Measurements from ENCODE around the gene C6orf58.

Gene C6orf58

DNA sequence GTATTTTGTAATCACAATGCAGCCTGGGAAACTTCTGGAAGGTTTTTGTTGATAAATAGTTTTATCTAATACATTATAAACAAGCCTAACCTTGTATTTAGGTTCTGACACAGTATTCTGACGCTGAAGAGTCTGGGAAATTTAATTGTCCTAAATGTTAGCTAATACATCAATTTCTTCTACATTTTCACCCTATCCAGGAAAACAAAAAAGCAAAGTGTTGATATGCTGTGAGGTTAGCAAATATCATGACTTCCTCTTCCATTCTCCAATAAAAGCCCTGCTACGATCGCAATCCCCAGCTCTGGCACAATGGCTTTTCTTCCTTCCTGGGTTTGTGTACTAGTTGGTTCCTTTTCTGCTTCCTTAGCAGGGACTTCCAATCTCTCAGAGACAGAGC is at the start of gene C6orf58:
Gene C6orf58 (plus strand): TSS at position 301 of the 400 bp plus-strand sequence. CDS start 12 bp downstream, at position 313.
- no peak for DNase-seq

DNA sequence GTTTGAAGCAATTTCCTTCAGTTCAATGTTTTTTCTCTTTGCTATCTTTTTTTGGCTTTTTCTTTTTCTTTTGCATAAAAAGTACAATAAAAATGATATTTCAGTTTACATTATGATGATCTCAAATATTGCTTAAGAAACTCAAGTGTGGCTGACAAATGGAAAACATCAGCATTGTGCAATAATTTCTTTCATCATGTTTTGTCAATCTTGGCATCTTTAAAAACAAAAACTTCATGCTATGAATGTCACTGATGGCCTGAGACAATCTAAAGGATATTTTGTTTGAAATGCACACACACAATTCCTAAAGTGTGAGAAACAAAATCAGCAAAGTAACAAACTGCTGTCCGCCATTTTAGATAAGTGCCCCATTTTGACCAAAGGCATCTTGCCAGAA is 44.0 kb upstream of the C6orf58 start:
- DNase-seq: no peak

DNA sequence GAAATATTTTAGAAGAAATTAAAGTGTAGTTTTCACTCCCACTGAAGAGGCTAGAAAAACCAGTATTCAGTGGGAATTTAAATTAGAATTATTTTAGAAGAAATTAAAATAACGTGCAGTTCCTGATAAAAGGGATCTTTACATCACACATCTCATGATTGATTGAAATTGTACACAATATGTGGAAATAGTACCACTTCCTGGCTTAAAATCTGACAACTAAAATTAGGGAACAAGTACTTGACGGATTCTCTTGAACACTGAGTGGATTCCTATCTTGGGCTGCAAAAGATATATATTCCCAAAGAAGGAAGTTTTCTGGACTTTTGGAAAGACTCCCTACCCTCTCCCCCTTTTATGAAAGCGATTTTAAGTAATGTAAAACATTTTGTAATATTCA is 43.2 kb upstream of the C6orf58 start:
- no peak for DNase-seq

DNA sequence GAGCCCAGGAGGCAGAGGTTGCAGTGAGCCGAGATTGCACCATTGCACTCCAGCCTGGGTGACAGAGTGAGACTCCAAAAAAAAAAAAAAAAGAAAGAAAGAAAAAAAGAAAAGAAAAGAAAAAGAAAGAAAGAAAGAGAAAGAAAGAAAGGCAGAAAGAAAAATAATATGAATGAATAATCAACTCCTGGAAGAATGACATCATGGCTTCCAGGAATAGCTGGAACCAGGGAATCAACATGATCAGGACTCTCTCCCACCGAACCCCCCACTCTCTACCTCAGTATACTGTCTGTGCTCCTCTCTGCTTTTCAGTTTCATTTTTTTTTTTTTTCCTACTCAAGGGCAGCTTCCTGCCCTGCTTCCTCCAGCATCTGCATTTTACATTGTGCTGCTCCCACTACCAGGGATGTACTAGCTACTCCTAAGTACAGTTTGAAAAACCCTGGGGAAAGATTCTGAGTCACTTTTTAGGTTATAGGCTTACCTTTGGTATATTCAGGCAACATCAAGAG is 38.2 kb upstream of the C6orf58 start:
- DNase-seq: no peak

DNA sequence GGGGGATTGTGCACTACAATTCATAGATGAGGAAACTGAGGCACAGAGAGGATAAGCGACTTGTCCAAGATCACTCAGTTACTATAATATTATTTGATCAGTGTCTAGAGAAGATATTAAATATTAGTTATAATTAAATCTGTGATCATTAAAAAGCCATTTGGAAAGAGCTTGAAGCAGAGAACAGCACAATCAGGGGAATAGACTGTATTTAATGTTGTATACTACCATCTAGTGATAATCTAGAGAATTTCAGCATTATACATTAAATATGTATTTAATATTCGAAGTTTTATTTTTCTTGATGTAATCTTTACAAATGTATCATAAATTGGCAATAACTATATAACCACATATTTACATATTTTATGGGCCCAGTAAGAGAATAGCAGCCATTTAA is 37.7 kb upstream of the C6orf58 start:
- DNase-seq: no peak

- no peak for DNase-seq
Observed at GRCh38 chr6:127547215-127547614, 29.8 kb upstream of the C6orf58 start.

GRCh38 chr6:127547904-127548649 is 28.9 kb upstream of the C6orf58 start:
- DNase-seq: no peak

DNA sequence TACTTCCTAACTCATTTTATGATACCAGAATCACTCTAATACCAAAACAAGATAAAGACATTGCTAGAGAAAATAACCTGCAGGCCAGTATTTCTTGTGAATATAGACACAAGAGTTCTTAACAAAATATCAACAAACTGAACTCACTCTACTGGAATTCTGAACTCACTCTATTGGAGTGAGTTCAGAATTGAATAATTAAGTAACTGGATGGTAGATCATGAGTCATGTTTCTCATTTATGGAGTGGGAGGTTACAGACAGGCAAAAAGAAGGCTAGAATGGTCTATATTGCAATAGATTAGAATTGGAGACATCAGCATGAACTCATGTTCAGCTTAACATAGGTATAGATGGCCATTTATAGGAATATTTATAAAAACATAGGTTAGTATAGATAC is 26.6 kb upstream of the C6orf58 start:
- DNase-seq: no peak

- DNase-seq: peak in 4 of 58 donors; percentile 0 to 10 (median 4)
Observed at GRCh38 chr6:127554435-127555006, 22.5 kb upstream of the C6orf58 start.

DNA sequence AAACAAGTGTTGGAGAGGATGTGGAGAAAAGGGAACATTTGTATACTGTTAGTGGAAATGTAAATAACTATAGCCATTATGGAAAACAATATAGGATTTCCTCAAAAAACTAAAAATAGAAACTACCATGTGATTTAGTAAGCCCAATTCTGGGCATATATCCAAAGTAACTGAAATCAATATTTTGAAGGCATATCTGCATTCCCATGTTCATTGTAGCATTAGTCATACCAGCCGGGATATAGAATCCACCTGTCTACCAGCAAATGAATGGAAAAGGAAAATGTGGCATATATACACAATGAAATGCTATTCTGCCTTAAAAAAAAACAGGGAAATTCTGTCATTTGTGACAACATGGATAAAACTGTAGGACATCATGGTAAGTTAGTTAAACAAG is 15.3 kb upstream of the C6orf58 start:
- DNase-seq: no peak

DNA sequence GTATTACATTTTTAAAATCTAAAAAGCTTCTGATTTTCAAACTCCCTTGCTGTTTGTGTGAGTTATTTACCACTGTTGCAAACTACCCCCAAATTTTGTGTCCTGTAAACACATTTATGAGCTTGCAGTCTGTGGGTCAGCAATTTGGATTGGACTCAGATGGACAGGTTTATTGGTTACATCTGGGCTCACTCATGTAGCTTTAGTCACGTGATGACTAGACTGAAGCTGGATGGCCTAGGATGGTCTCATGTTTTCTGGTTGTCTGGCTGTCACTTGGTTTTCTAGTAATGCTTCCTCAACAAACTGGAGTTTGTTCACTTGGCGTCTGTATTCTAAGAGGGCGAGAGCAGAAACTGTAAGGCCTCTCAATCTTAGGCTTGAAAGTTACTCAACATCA is 12.2 kb upstream of the C6orf58 start:
- no peak for DNase-seq

- no peak for DNase-seq
Observed at GRCh38 chr6:127566119-127566518, 10.9 kb upstream of the C6orf58 start.

GRCh38 chr6:127566651-127567050 is 10.3 kb upstream of the C6orf58 start:
- no peak for DNase-seq

DNA sequence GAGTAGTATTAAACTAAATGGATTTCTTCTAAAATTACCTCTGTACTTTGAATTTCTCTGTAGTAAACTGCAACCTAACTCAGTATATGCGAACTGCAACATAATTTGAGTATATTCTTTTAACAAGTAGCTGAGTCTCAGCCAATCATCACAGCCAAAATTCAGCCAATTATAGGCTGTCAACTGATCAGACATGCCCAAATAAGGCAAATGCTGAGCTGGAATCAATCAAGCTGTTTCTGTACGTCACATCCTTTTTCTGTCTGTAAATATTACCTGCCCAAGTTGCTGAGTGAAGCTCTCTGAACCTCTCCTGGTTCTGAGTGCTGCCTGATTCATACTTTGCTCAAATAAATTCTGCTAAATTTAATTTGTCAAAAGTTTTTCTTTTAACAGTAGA is 9.5 kb upstream of the C6orf58 start:
- no peak for DNase-seq

DNA sequence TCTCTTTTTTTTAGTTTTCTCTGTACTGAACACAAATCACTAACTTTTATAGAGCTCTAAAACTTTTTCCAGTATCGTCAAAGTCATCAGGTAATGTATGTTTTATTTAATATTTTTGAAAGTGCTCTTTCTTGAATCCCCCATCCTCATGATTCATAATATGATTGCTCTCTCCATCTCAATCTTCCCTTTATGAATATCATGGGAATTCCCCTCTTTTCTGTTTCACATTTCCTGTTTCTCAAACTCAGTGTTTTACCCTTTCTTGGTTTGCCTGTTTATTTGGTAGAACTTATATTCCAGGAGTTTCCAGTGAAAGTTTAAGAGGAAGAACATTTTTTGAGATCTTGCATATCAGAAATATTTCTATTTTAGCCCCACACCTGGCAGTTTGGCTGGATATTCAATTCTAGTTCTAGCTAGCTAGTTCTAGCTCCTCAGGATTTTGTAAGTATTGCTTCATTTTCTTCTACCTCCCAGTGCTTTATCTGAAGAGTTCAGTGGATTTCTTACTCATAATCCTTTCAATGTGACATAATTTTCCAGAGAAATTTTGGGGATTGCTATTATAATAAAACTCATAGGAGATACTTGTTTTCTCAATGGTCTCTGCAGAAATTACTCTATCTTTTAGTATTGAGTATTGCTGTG is 6.1 kb upstream of the C6orf58 start:
- no peak for DNase-seq

GRCh38 chr6:127578900-127579299 is 1.9 kb downstream of the C6orf58 start:
- no peak for DNase-seq

DNA sequence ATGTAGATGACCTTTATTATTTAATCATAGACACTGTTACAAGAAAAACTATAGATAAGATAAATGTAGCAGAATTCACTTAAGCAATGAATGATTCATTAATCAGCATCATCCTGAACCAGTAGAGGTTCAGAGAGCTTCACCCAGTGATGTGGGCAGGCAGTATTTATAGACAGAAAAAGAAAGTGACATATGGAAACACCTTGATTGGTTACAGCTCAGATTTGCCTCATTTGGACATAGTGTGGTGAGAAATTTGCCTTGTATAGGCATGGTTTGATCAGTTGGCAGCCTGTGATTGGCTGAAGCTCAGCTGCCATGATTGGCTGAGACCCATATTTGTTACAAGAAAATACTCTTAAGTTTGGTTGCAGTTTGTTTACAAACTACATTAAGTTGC is 4.6 kb downstream of the C6orf58 start:
- no peak for DNase-seq

DNA sequence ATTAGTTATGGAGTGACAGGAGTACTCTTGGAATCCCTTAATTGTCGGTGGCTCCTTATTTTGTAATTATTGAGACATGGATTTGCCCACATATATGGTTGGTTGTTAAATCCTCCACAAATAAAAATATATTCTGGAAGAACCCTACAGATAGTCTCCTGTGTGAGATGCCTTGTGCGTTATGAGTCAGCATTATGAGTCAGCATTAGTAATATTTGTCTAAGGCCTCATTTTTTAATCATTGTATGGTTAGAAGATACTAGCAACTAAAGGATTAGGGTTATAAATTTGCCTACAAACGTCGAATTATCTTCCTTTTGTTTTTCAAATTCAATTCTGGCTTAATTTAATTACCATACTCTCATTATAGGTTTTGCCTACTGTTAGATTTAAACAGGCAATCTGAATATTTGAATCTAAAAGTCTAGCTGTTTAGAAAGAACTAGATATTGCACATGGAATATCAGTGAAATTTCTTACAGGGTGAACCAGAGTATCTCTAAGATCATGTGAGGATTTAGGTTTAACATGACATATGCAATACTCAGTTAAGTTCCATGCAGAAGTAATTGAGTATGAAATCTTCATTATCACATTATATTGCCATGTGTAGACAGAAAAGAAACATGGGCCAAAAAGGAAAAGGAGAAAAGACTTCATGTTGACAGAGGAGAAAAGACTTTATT is 5.9 kb downstream of the C6orf58 start:
- DNase-seq: no peak

DNA sequence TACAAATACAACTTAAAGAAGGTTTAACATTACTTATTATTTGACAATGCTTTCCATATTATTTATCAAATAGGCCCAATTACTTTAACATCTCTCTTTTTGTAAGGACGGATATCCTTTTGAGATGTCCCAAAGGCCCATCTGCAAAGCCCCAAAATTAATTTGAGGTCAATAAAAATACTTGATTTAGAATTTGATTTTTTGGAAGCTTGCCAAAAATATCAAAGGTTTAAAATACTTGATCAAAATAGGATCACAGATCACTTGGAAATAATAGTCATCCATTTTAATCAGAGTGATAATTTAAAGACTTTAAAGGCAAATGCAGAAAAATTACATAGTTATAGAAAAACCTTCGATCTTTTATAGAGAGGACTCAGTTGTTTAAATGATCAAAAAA is 8.1 kb downstream of the C6orf58 start:
- no peak for DNase-seq

GRCh38 chr6:127586372-127586771 is 9.4 kb downstream of the C6orf58 start:
- no peak for DNase-seq

- DNase-seq: no peak
Observed at GRCh38 chr6:127587875-127588274, 10.9 kb downstream of the C6orf58 start.

DNA sequence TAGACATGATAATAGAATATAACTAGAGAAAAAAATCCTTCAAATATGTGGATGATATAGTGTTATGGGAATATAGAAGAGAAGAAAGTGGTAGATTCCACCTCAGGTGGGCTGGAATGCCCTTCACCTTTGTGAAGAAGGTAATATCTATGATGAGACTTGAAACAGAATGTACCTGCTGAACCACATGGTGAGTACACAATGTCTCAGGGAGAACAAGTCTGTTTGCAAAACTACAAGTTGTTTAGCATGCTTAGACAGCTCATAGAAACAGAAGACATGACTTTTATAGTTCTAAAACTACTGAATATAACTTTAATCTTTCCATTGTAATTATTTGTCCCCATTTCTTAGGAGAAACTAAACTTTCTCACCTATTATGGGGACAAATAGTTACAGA is 12.2 kb downstream of the C6orf58 start:
- DNase-seq: no peak

All from anterior cingulate cortex (tissue), 58 donors.